ENCODE measurements around the gene ACTL10.

- no peak for TF ChIP-seq POLR2A (IDR thresholded peaks at IDR 0.05; ENCODE audit: insufficient read depth in 1 of 2, low read depth in 2 of 2, low read length in 2 of 2)
- no peak for TF ChIP-seq ZNF646 (CRISPR knock-in tag; IDR thresholded peaks at IDR 0.05)
- no peak for TF ChIP-seq ZNF318 (CRISPR knock-in tag; IDR thresholded peaks at IDR 0.05)
- TF ChIP-seq CREB1 (IDR thresholded peaks at IDR 0.05) = no peak
- no peak for TF ChIP-seq CREB1 (CRISPR knock-in tag; IDR thresholded peaks at IDR 0.05)
- TF ChIP-seq CTCF (CRISPR knock-in tag; IDR thresholded peaks at IDR 0.05) = no peak
- TF ChIP-seq FOSL1 (CRISPR knock-in tag; IDR thresholded peaks at IDR 0.05; ENCODE audit: borderline replicate concordance) = no peak
- TF ChIP-seq ARID2 (CRISPR knock-in tag; IDR thresholded peaks at IDR 0.05; ENCODE audit: borderline replicate concordance) = no peak
These were observed 27.9 kb downstream of the ACTL10 start for GRCh38 chr20:33694639-33695012.
